Measurements from ENCODE around the gene CACNA1S.

DNA sequence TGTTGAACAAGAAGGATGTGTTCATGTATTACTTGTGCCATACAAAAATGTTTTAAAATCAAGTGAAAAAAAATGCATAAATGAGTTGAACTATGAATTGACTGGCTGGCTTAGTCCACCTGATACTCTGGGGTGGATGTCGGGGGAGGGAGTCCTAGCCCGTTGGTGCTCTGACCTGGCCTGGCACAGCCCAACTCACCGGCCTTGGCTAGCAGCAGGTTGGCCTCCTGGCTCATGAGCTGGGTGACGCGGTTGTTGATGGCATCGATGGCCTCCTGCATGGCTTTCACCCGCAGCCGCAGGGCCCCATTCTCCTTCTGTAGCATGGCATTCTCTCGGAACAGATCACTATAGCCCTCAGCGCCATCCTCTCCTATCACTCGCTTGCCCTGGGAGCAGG lies 110.3 kb downstream of the CACNA1S start:
- no peak for TF ChIP-seq POLR2A (IDR thresholded peaks at IDR 0.05)
- TF ChIP-seq, protein P1, sequence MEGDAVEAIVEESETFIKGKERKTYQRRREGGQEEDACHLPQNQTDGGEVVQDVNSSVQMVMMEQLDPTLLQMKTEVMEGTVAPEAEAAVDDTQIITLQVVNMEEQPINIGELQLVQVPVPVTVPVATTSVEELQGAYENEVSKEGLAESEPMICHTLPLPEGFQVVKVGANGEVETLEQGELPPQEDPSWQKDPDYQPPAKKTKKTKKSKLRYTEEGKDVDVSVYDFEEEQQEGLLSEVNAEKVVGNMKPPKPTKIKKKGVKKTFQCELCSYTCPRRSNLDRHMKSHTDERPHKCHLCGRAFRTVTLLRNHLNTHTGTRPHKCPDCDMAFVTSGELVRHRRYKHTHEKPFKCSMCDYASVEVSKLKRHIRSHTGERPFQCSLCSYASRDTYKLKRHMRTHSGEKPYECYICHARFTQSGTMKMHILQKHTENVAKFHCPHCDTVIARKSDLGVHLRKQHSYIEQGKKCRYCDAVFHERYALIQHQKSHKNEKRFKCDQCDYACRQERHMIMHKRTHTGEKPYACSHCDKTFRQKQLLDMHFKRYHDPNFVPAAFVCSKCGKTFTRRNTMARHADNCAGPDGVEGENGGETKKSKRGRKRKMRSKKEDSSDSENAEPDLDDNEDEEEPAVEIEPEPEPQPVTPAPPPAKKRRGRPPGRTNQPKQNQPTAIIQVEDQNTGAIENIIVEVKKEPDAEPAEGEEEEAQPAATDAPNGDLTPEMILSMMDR (IDR thresholded peaks at IDR 0.05): no peak
